CD4-positive, CD25-positive, alpha-beta regulatory T cell (primary cell): ENCODE results near the gene CYP27C1. TPM values are rescaled to one million over a fixed set of nuclear protein-coding genes. Genes with fewer than 3 reads are reported as not detected.

ENCODE experiments used
- ATAC-seq, 2 donors: fragments of 150-1000 bp; cut with Tn5 transposase; one replicate each; pipeline ENCODE4 v1.10.0; 2021; ENCODE audit warnings: low read depth in 2 of 2, moderate number of reproducible peaks in 2 of 2, moderate library complexity in 1 of 2
- DNase-seq, 3 donors: peaks; one replicate each; pipeline versions ENCODE4 v3.0.0 to v3.0.0-alpha.2; 2012 to 2022; ENCODE audit warnings: mixed read lengths in 1 of 3
- H3K27ac ChIP-seq: one replicate; pipeline ENCODE4 v1.7.0; 2013; ENCODE audit warnings: mild to moderate bottlenecking, low read length; ENCODE audit not compliant: insufficient read depth, poor library complexity, severe bottlenecking
- H3K27me3 ChIP-seq: one replicate; pipeline ENCODE4 v1.7.0; 2013; ENCODE audit warnings: low read length; ENCODE audit not compliant: control insufficient read depth, insufficient read depth
- H3K36me3 ChIP-seq: one replicate; pipeline ENCODE4 v1.7.0; 2013; ENCODE audit warnings: mild to moderate bottlenecking, low read length, moderate library complexity; ENCODE audit not compliant: control insufficient read depth, insufficient read depth
- H3K4me1 ChIP-seq: 2 replicates; pipeline ENCODE4 v1.7.0; 2013; ENCODE audit warnings: mild to moderate bottlenecking, low read length; ENCODE audit not compliant: insufficient read depth, control insufficient read depth, poor library complexity, severe bottlenecking
- H3K4me3 ChIP-seq: one replicate; pipeline ENCODE4 v1.7.0; 2013; ENCODE audit warnings: low read depth, mild to moderate bottlenecking, low read length, moderate library complexity
- H3K9me3 ChIP-seq, 2 experiments: 1 replicate in 1 of 2; 2 replicates in 1 of 2; pipeline ENCODE4 v1.7.0; 2013; ENCODE audit warnings: low read length in 2 of 2, mild to moderate bottlenecking in 1 of 2, moderate library complexity in 1 of 2; ENCODE audit not compliant: control insufficient read depth in 2 of 2
- H3K27ac Mint-ChIP-seq, 3 donors: one replicate each; pipeline ENCODE4 v1.8.0; 2020 to 2022; ENCODE audit warnings: mild to moderate bottlenecking in 3 of 3, mixed read lengths in 3 of 3, moderate library complexity in 2 of 3
- H3K27me3 Mint-ChIP-seq: one replicate; pipeline ENCODE4 v1.8.0; 2022; ENCODE audit warnings: mild to moderate bottlenecking, mixed read lengths
- H3K36me3 Mint-ChIP-seq: one replicate; pipeline ENCODE4 v1.8.0; 2020; ENCODE audit warnings: mixed read lengths
- H3K4me1 Mint-ChIP-seq, 4 donors: one replicate each; pipeline ENCODE4 v1.8.0; 2020 to 2022; ENCODE audit warnings: mixed read lengths in 4 of 4, mild to moderate bottlenecking in 1 of 4
- H3K4me3 Mint-ChIP-seq, 4 donors: one replicate each; pipeline ENCODE4 v1.8.0; 2020 to 2022; ENCODE audit warnings: mild to moderate bottlenecking in 4 of 4, mixed read lengths in 4 of 4, moderate library complexity in 3 of 4
- H3K9me3 Mint-ChIP-seq, 7 donors: one replicate each; pipeline ENCODE4 v1.8.0; 2020 to 2022; ENCODE audit warnings: mixed read lengths in 7 of 7, mild to moderate bottlenecking in 3 of 7, moderate library complexity in 2 of 7
- polyA plus RNA-seq, 4 donors: library from polyadenylated mRNA; unstranded; fragments of 300-500 nt; fragmentation: Illumina TruSeq; gene quantifications; one replicate each; pipeline ENCODE4 v1.2.3, GENCODE V29; 2021
- total RNA-seq: library from RNA; stranded (reverse); gene quantifications from one replicate; pipeline ENCODE4 v1.2.3, GENCODE V29; 2022

CYP27C1 gene
- total RNA-seq (not detected), polyA plus RNA-seq (not detected)

DNA sequence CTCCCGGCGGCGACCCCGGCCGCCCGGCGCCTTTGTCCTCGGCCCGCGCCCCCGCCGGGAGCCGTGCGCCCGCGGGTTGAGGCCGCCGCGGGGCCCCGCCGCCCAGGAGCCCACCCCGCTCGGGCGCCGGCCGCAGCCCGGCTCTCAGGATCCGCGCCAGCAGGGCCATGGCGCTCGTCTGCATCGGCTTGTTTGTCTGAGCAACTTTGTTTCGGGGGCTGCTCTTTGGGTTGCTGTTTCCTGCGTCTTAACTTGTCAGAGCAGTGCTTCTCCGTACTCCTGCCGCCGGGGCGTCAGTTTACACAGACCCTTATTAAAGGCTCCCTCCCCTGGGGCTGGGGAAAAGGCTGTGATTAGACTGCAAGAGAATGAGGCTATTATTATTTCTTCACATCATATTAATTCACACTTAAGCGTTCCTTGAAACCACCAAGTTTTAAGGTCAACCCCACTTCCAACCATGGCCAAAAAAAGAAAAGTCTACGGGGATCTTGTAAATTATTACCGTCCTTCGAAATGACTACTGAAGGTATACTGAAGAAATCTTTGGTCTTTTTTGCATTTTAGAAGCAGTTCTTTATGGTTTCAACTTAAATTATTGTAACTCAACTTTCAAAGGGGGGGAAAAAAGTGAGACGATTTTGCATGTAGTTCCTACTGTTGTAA lies at the start of gene CYP27C1:
Gene CYP27C1, minus strand, starts transcription at position 198 of the 666 bp plus-strand sequence. Its CDS starts 29 bp downstream, at position 169.
- H3K27ac ChIP-seq = no peak within 1 kb of the TSS

DNA sequence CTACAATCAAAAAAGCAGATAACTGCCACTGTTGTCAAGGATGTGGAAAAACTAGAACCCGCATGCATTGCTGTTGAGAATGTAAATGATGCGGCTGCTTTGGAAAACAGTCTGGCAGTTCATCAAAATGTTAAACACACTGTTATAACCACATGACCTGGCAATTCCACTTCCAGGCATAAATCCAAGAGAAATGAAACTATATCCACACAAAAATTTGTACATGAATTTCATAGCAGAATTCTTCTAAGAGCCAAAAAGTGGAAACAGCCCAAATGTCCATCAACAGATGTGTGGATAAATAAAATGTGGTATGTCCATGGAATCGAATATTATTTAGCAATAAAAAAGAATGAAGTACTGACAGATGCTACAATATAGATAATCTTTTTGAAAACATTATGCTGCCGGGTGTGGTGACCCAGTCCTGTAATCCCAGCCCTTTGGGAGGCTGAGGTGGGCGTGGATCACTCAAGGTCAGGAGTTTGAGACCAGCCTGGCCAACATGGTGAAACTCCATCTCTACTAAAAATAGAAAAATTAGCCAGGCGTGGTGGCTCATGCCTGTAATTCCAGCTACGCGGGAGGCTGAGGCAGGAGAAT lies 41.8 kb upstream of the CYP27C1 start:
- Histone ChIP-seq H3K4me1 (no peaks in the 10 kb centered on the region), H3K27ac (no peak overlapping the region), H3K27me3 (no peaks in the 10 kb centered on the region), H3K4me3 (no peak overlapping the region), H3K36me3 (peaks cover 55% of the 10 kb centered on the region), H3K9me3 (no peaks in the 10 kb centered on the region)
- ATAC-seq (no peak), DNase-seq (no peak)
- Mint-ChIP-seq H3K27me3 (no peaks in the 10 kb centered on the region), H3K36me3 (peaks cover 66% of the 10 kb centered on the region), H3K27ac (no peak overlapping the region), H3K9me3 (no peaks in the 10 kb centered on the region), H3K4me3 (no peak overlapping the region), H3K4me1 (peaks cover 0 to 5% (median 0%) of the 10 kb centered on the region in 4 donors)

More for the DNA sequence above, at the start of gene CYP27C1:
- peaks cover 29% of the 10 kb centered on the region for H3K27me3 ChIP-seq
- ATAC-seq = peak in 1 of 2 donors; percentile 28
- peaks cover 12% of the 10 kb centered on the region for H3K4me1 ChIP-seq
- H3K36me3 ChIP-seq = no peaks in the 10 kb centered on the region
- no peak within 1 kb of the TSS for H3K4me3 ChIP-seq
- Mint-ChIP-seq H3K27ac (no peak within 1 kb of the TSS), H3K4me3 (peak within 1 kb of the TSS in 3 of 4 donors; percentile 77 to 90 (median 79)), H3K9me3 (peaks cover 0 to 6% (median 2%) of the 10 kb centered on the region in 7 donors), H3K4me1 (peaks cover 0 to 23% (median 7%) of the 10 kb centered on the region in 4 donors), H3K27me3 (peaks cover 66% of the 10 kb centered on the region), H3K36me3 (no peaks in the 10 kb centered on the region)
- DNase-seq = peak in 1 of 3 donors; percentile 15
- no peaks in the 10 kb centered on the region for H3K9me3 ChIP-seq

DNA sequence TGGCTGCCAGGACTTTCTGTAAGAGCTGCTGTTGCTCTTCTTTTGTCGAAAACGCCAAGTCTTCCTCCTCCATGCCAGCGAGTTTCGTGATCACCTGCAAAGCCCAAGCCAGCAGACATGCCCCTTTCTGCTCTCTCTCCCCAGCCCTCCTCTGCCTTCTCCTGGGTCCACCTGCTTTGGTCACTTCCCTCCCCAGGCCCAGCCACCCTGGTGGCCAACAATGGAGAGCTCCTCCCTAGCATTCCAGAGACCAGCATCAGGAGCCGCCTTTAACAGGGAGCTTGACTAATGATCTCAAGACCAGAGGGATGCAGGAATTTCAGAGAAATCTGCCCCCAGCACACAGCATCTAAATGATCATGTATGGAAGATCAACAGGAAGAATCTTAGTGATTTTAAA lies 39.3 kb upstream of the CYP27C1 start:
- H3K27ac ChIP-seq = no peak overlapping the region
- H3K36me3 ChIP-seq = peaks cover 62% of the 10 kb centered on the region
- H3K4me3 ChIP-seq = no peak overlapping the region
- no peaks in the 10 kb centered on the region for H3K27me3 Mint-ChIP-seq
- no peaks in the 10 kb centered on the region for H3K4me1 ChIP-seq
- H3K9me3 ChIP-seq = no peaks in the 10 kb centered on the region
- peak overlapping the region in 1 of 3 donors; percentile 11 for H3K27ac Mint-ChIP-seq
- H3K4me1 Mint-ChIP-seq = peaks cover 0 to 7% (median 3%) of the 10 kb centered on the region in 4 donors
- DNase-seq = no peak
- H3K36me3 Mint-ChIP-seq = peaks cover 64% of the 10 kb centered on the region
- H3K27me3 ChIP-seq = no peaks in the 10 kb centered on the region
- ATAC-seq = no peak
- H3K4me3 Mint-ChIP-seq = no peak overlapping the region
- H3K9me3 Mint-ChIP-seq = peaks cover 0 to 1% (median 0%) of the 10 kb centered on the region in 7 donors

DNA sequence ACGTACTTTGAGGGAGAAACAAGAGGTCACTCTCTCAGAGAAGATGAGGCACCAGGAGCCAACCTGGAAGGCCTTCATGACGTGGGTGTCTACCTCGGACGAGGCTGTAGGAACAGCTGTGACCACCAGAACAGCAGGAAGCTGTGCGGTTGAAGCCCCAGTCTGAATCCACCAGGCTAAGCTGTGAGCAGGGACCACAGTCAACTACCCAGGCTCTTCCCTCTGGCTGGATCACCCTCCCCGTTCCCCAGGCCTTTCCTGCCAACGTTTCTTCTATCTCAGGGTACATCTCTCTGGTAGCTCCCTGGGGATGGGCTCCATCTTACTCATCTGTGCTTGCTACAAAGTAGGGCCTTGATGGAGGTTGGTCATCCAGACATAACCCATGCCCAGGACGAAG lies 36.8 kb upstream of the CYP27C1 start:
- no peak overlapping the region for H3K27ac ChIP-seq
- Mint-ChIP-seq H3K4me3 (no peak overlapping the region), H3K36me3 (peaks cover 51% of the 10 kb centered on the region), H3K4me1 (peaks cover 0 to 6% (median 2%) of the 10 kb centered on the region in 4 donors), H3K27me3 (no peaks in the 10 kb centered on the region), H3K9me3 (peaks cover 0 to 1% (median 0%) of the 10 kb centered on the region in 7 donors), H3K27ac (peak overlapping the region in 1 of 3 donors; percentile 59)
- no peak overlapping the region for H3K4me3 ChIP-seq
- peaks cover 55% of the 10 kb centered on the region for H3K36me3 ChIP-seq
- H3K27me3 ChIP-seq = no peaks in the 10 kb centered on the region
- ATAC-seq (no peak), DNase-seq (no peak)
- no peaks in the 10 kb centered on the region for H3K9me3 ChIP-seq
- H3K4me1 ChIP-seq = no peaks in the 10 kb centered on the region

GRCh38 chr2:127256381-127256780 lies 36.3 kb upstream of the CYP27C1 start:
- H3K4me3 ChIP-seq = no peak overlapping the region
- Mint-ChIP-seq H3K4me3 (no peak overlapping the region), H3K27me3 (no peaks in the 10 kb centered on the region), H3K4me1 (peaks cover 0 to 6% (median 3%) of the 10 kb centered on the region in 4 donors), H3K36me3 (peaks cover 49% of the 10 kb centered on the region), H3K9me3 (peaks cover 0 to 1% (median 0%) of the 10 kb centered on the region in 7 donors), H3K27ac (no peak overlapping the region)
- H3K27ac ChIP-seq = no peak overlapping the region
- peaks cover 50% of the 10 kb centered on the region for H3K36me3 ChIP-seq
- H3K9me3 ChIP-seq = no peaks in the 10 kb centered on the region
- DNase-seq (no peak), ATAC-seq (no peak)
- H3K4me1 ChIP-seq = no peaks in the 10 kb centered on the region
- H3K27me3 ChIP-seq = no peaks in the 10 kb centered on the region

GRCh38 chr2:127255721-127256120 lies 35.6 kb upstream of the CYP27C1 start:
- Mint-ChIP-seq H3K9me3 (peaks cover 0 to 1% (median 0%) of the 10 kb centered on the region in 7 donors), H3K4me3 (no peak overlapping the region), H3K27ac (peak overlapping the region; percentile 18 to 42 (median 21)), H3K27me3 (no peaks in the 10 kb centered on the region), H3K36me3 (peaks cover 48% of the 10 kb centered on the region), H3K4me1 (peaks cover 0 to 6% (median 5%) of the 10 kb centered on the region in 4 donors)
- ATAC-seq = no peak
- Histone ChIP-seq H3K4me1 (no peaks in the 10 kb centered on the region), H3K27me3 (no peaks in the 10 kb centered on the region), H3K27ac (no peak overlapping the region), H3K4me3 (no peak overlapping the region), H3K9me3 (no peaks in the 10 kb centered on the region), H3K36me3 (peaks cover 44% of the 10 kb centered on the region)
- no peak for DNase-seq

GRCh38 chr2:127255146-127255545 lies 35.0 kb upstream of the CYP27C1 start:
- H3K27ac ChIP-seq = no peak overlapping the region
- no peaks in the 10 kb centered on the region for H3K9me3 ChIP-seq
- Mint-ChIP-seq H3K36me3 (peaks cover 44% of the 10 kb centered on the region), H3K9me3 (peaks cover 0 to 1% (median 0%) of the 10 kb centered on the region in 7 donors), H3K27ac (peak overlapping the region in 2 of 3 donors; percentile 18 to 42), H3K4me1 (peaks cover 0 to 6% (median 5%) of the 10 kb centered on the region in 4 donors), H3K27me3 (no peaks in the 10 kb centered on the region), H3K4me3 (no peak overlapping the region)
- no peak for DNase-seq
- ATAC-seq = no peak
- no peaks in the 10 kb centered on the region for H3K27me3 ChIP-seq
- peaks cover 38% of the 10 kb centered on the region for H3K36me3 ChIP-seq
- no peak overlapping the region for H3K4me3 ChIP-seq
- H3K4me1 ChIP-seq = no peaks in the 10 kb centered on the region
